PC-9 (cell line): ENCODE results near the gene TICAM2. TPM values are rescaled to one million over a fixed set of nuclear protein-coding genes. Genes with fewer than 3 reads are reported as not detected.

Experiments
- BruUV-seq: library from RNA; stranded (reverse); fragments of 400-500 nt; replicated peaks from 2 replicates; lab custom pipeline; 2021; lab: Mats Ljungman, UMichigan
- CTCF ChIA-PET: fragments of 300-600 bp; sonication (Branson Sonifier 250); formaldehyde crosslinking; loops from one replicate; lab custom pipeline; 2022; ENCODE audit warnings: antibody characterized with exemption; lab: Charles Lee
- POLR2A ChIA-PET: fragments of 300-600 bp; sonication (Branson Sonifier 250); formaldehyde crosslinking; loops from one replicate; lab custom pipeline; 2022; ENCODE audit warnings: antibody characterized with exemption; ENCODE audit not compliant: unreplicated experiment; lab: Charles Lee
- DNase-seq, 2 experiments: peaks; one replicate each; pipeline versions ENCODE4 v3.0.0 to v3.0.0-alpha.2; 2015 to 2022; ENCODE audit warnings: mixed read lengths in 1 of 2
- H2AFZ ChIP-seq: fragments of 200-600 bp; sonication (generic); 2 replicates; pipeline ENCODE4 v1.8.1; 2017; ENCODE audit warnings: antibody characterized with exemption
- H3F3A ChIP-seq: fragments of 200-600 bp; sonication (generic); 2 replicates; pipeline ENCODE4 v1.8.1; 2017; ENCODE audit warnings: antibody characterized with exemption, mild to moderate bottlenecking, low read depth; ENCODE audit not compliant: insufficient read depth
- H3K27ac ChIP-seq: fragments of 200-600 bp; sonication (generic); 2 replicates; pipeline ENCODE4 v1.6.1; 2016; ENCODE audit warnings: mixed run types
- H3K27me3 ChIP-seq: fragments of 200-600 bp; sonication (generic); 2 replicates; pipeline ENCODE4 v1.6.1; 2016; ENCODE audit warnings: low read depth, mixed run types; ENCODE audit not compliant: insufficient read depth
- H3K36me3 ChIP-seq: fragments of 200-600 bp; sonication (generic); 2 replicates; pipeline ENCODE4 v1.6.1; 2016; ENCODE audit warnings: low read depth, mixed run types
- H3K4me1 ChIP-seq: fragments of 200-600 bp; sonication (generic); replicated peaks from 2 replicates; pipeline ENCODE4 v1.6.1; 2016; ENCODE audit warnings: mixed run types; ENCODE audit not compliant: insufficient read depth
- H3K4me2 ChIP-seq: fragments of 200-600 bp; sonication (generic); 2 replicates; pipeline ENCODE4 v1.6.1; 2017; ENCODE audit warnings: mixed run types
- H3K4me3 ChIP-seq: fragments of 200-600 bp; sonication (generic); 2 replicates; pipeline ENCODE4 v1.6.1; 2016; ENCODE audit warnings: mixed run types
- H3K79me2 ChIP-seq: fragments of 200-600 bp; sonication (generic); 2 replicates; pipeline ENCODE4 v1.6.1; 2017; ENCODE audit warnings: low read depth, mixed run types
- H3K9me2 ChIP-seq: fragments of 200-600 bp; sonication (generic); 2 replicates; pipeline ENCODE4 v1.8.1; 2017; ENCODE audit warnings: mild to moderate bottlenecking; ENCODE audit not compliant: insufficient read depth
- H3K9me3 ChIP-seq: fragments of 200-600 bp; sonication (generic); 2 replicates; pipeline ENCODE4 v1.8.1; 2016; ENCODE audit warnings: low read depth; ENCODE audit not compliant: insufficient read depth
- H4K20me1 ChIP-seq: fragments of 200-600 bp; sonication (generic); 2 replicates; pipeline ENCODE4 v1.8.1; 2017; ENCODE audit not compliant: insufficient read depth
- EZH2 ChIP-seq: fragments of 200-600 bp; sonication (generic); IDR thresholded peaks from 2 replicates; pipeline ENCODE4 v1.8.0; 2017; ENCODE audit warnings: antibody characterized with exemption, low read depth
- intact Hi-C: fragments of 100-400 bp; cut with micrococcal nuclease; formaldehyde crosslinking; loops from one replicate; pipeline ENCODE4 v1.10.0; 2022; ENCODE audit not compliant: unreplicated experiment
- total RNA-seq: library from RNA; stranded (reverse); gene quantifications from 2 replicates; pipeline ENCODE4 v1.2.3, GENCODE V29; 2021
- TF ChIP-seq, protein P1 (sequence below): fragments of 200-600 bp; sonication (generic); conservative IDR thresholded peaks from 2 replicates; pipeline ENCODE4 v1.6.1; 2017; ENCODE audit warnings: mixed run types, antibody characterized with exemption, mild to moderate bottlenecking, moderate library complexity

Gene TICAM2
- total RNA-seq, 1 experiment from 2014 or later: 1.8 TPM

DNA sequence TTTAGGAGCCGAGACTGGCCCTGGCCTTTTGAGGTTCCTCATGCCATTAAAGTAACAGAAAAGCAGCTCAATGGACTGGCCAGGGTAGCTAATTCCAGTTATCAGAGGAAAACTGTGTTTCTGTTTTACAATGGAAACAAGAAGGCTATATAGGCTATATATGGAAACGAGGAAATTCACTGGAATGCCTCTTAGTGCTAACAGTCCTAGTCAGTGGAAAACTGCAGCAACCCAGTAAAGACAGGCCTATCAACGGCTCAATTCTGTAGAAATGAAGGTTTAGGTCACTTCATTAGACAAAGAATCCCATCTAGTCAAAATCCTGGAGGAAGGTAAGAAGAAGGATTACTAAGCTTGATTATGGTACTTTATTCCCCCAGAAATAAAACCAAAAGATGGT is 3.2 kb upstream of the TICAM2 start:
- H2AFZ ChIP-seq: no peak overlapping the region
- H3F3A ChIP-seq: no peaks in the 10 kb centered on the region; the same call in 1 of the 2 replicates
- no peaks in the 10 kb centered on the region for H3K9me3 ChIP-seq
- H3K4me1 ChIP-seq: no peaks in the 10 kb centered on the region
- TF ChIP-seq, protein P1, sequence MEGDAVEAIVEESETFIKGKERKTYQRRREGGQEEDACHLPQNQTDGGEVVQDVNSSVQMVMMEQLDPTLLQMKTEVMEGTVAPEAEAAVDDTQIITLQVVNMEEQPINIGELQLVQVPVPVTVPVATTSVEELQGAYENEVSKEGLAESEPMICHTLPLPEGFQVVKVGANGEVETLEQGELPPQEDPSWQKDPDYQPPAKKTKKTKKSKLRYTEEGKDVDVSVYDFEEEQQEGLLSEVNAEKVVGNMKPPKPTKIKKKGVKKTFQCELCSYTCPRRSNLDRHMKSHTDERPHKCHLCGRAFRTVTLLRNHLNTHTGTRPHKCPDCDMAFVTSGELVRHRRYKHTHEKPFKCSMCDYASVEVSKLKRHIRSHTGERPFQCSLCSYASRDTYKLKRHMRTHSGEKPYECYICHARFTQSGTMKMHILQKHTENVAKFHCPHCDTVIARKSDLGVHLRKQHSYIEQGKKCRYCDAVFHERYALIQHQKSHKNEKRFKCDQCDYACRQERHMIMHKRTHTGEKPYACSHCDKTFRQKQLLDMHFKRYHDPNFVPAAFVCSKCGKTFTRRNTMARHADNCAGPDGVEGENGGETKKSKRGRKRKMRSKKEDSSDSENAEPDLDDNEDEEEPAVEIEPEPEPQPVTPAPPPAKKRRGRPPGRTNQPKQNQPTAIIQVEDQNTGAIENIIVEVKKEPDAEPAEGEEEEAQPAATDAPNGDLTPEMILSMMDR: no peak
- TF ChIP-seq EZH2: no peak
- H3K4me3 ChIP-seq: no peak overlapping the region
- no TSS peak for BruUV-seq
- H3K79me2 ChIP-seq: no peaks in the 10 kb centered on the region
- intact Hi-C loops: no loop called here
- no peak overlapping the region for H3K27ac ChIP-seq
- ChIA-PET POLR2A (no interaction called here), CTCF (no interaction called here)
- H3K27me3 ChIP-seq: no peaks in the 10 kb centered on the region
- no peak for DNase-seq
- no peaks in the 10 kb centered on the region for H3K9me2 ChIP-seq
- 0 out of 2 replicates have a peak, but pooled peaks cover 18% of the 10 kb centered on the region for H3K36me3 ChIP-seq
- H4K20me1 ChIP-seq: peaks cover 7% of the 10 kb centered on the region
- H3K4me2 ChIP-seq: no peak overlapping the region

DNA sequence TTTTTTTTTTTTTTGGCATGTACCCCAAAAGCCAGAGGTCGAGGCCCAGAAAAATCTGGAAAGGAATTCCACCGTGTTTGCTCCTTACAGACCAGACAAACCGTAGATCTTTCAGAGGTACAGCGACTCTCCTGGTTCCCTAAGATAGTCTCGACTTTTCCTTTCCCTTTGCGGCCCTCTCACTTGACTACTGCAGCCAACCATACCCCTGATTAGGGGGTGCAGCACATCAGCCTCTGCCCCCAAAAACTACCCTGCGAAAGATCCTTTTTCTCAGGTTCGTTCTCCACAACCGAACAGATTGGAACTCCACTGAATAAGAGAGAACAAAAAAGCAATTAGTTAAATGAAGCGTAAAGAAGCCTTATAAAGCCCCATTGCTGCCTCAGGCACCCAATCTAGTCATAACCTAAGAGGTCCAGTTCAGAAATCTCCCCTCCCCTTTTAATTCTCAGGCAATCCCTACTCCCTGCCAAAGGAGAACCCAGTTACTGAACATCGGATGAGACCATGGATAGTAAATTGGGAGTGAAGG is 379 bp upstream of the TICAM2 start:
- Histone ChIP-seq H3K9me3 (no peaks in the 10 kb centered on the region), H3K36me3 (0 out of 2 replicates have a peak, but pooled peaks cover 7% of the 10 kb centered on the region), H4K20me1 (peaks cover 5% of the 10 kb centered on the region), H3K4me2 (no peak overlapping the region), H3K4me1 (no peaks in the 10 kb centered on the region), H3K79me2 (no peaks in the 10 kb centered on the region), H3K27ac (no peak overlapping the region), H3K9me2 (no peaks in the 10 kb centered on the region), H3K4me3 (no peak overlapping the region), H3F3A (no peaks in the 10 kb centered on the region; the same call in 1 of the 2 replicates), H2AFZ (no peak overlapping the region), H3K27me3 (no peaks in the 10 kb centered on the region)
- DNase-seq: no peak
- TF ChIP-seq, protein P1: no peak
- no peak for TF ChIP-seq EZH2
- POLR2A ChIA-PET: no interaction called here
- CTCF ChIA-PET: no interaction called here
- no TSS peak for BruUV-seq
- intact Hi-C loops: no loop called here

DNA sequence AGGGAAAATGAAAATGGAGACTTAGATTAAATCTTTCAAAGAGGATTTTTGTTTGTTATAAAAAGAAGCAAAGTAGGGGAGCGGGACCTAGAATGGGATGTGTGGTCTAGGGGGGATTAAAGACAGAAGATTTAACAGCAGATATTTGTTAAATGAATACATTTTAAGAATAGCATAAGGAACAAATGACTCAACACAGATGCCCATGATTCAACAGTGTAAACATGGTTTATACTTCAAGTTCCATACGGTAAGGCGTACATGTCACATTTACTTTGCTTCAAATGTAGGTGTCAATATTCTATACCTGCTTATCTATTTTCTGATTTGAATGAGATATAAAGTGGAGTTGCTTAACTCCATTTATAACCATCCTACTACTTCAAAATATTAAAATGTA is 1.5 kb downstream of the TICAM2 start:
- TF ChIP-seq, protein P1: no peak
- Histone ChIP-seq H3F3A (no peaks in the 10 kb centered on the region; the same call in 1 of the 2 replicates), H3K9me2 (no peaks in the 10 kb centered on the region), H4K20me1 (peaks cover 5% of the 10 kb centered on the region; the same call in 1 of the 2 replicates), H3K9me3 (no peaks in the 10 kb centered on the region), H3K4me3 (no peak overlapping the region), H3K4me2 (no peak overlapping the region), H3K79me2 (no peaks in the 10 kb centered on the region), H3K27ac (no peak overlapping the region), H3K27me3 (no peaks in the 10 kb centered on the region), H3K36me3 (0 out of 2 replicates have a peak, but pooled peaks cover 3% of the 10 kb centered on the region), H2AFZ (no peak overlapping the region), H3K4me1 (no peaks in the 10 kb centered on the region)
- no peak for DNase-seq
- no TSS peak for BruUV-seq
- intact Hi-C loops: no loop called here
- ChIA-PET CTCF (no interaction called here), POLR2A (no interaction called here)
